Midbrain (tissue), 1 donor: ENCODE data around the gene CCDC106.

Experiments used
- DNase-seq: peaks from one replicate; lab custom pipeline; 2025; lab: John Stamatoyannopoulos, UW

Gene CCDC106

GRCh38 chr19:55613930-55614710, 33.9 kb upstream of the CCDC106 start:
- DNase-seq = no peak

GRCh38 chr19:55614711-55615542, 33.1 kb upstream of the CCDC106 start:
- DNase-seq = no peak

- DNase-seq = no peak
Measured at GRCh38 chr19:55615543-55616394, 32.2 kb upstream of the CCDC106 start.

- no peak for DNase-seq
Measured at GRCh38 chr19:55616395-55616875, 31.6 kb upstream of the CCDC106 start.

- DNase-seq = no peak
Measured at GRCh38 chr19:55617426-55617825, 30.6 kb upstream of the CCDC106 start.

- DNase-seq = no peak
Measured at GRCh38 chr19:55618426-55618825, 29.6 kb upstream of the CCDC106 start.

- no peak for DNase-seq
Measured at GRCh38 chr19:55619286-55619685, 28.7 kb upstream of the CCDC106 start.

- DNase-seq = no peak
Measured at GRCh38 chr19:55620410-55621204, 27.4 kb upstream of the CCDC106 start.

- DNase-seq = no peak
Measured at GRCh38 chr19:55621205-55621672, 26.8 kb upstream of the CCDC106 start.

- DNase-seq = no peak
Measured at GRCh38 chr19:55621673-55622231, 26.3 kb upstream of the CCDC106 start.

- no peak for DNase-seq
Measured at GRCh38 chr19:55622242-55622969, 25.6 kb upstream of the CCDC106 start.

GRCh38 chr19:55623130-55623529, 24.9 kb upstream of the CCDC106 start:
- DNase-seq = no peak

- DNase-seq = no peak
Measured at GRCh38 chr19:55623561-55623960, 24.5 kb upstream of the CCDC106 start.

- DNase-seq = peak; percentile 93
Measured at GRCh38 chr19:55624109-55625003, 23.7 kb upstream of the CCDC106 start, which contains the start of gene ZNF784. Gene ZNF784, minus strand, starts transcription at chr19:55624566. Its CDS starts 5 bp downstream, at chr19:55624561.

- DNase-seq = no peak
Measured at GRCh38 chr19:55625004-55625326, 23.0 kb upstream of the CCDC106 start.

GRCh38 chr19:55626350-55626749, 21.7 kb upstream of the CCDC106 start:
- no peak for DNase-seq

- peak; percentile 91 for DNase-seq
Measured at GRCh38 chr19:55632463-55632834, 15.6 kb upstream of the CCDC106 start.

GRCh38 chr19:55633861-55634260, 14.2 kb upstream of the CCDC106 start:
- no peak for DNase-seq

GRCh38 chr19:55635334-55635717, 12.7 kb upstream of the CCDC106 start:
- DNase-seq = no peak
